Stimulated activated CD8-positive, alpha-beta memory T cell treated with anti-CD3 and anti-CD28 coated beads, Interleukin-7, amount 100 ng/mL, for 4 hours (primary cell): Measurements from ENCODE around the gene PCBP3.

ENCODE experiments used
- DNase-seq, 2 donors: peaks; one replicate each; pipeline ENCODE4 v3.0.0-alpha.2; 2020; ENCODE audit warnings: low read depth in 2 of 2

The PCBP3 gene

GRCh38 chr21:45927851-45928850 is 284.6 kb downstream of the PCBP3 start:
- DNase-seq, result no peak

- DNase-seq, result no peak
Measured at GRCh38 chr21:45929449-45929848, 285.9 kb downstream of the PCBP3 start.

- DNase-seq, result no peak
Measured at GRCh38 chr21:45930231-45930760, 286.8 kb downstream of the PCBP3 start.

GRCh38 chr21:45930792-45931191 is 287.3 kb downstream of the PCBP3 start:
- no peak for DNase-seq

GRCh38 chr21:45931397-45931969 is 288.0 kb downstream of the PCBP3 start:
- no peak for DNase-seq

GRCh38 chr21:45932922-45933502 is 289.5 kb downstream of the PCBP3 start:
- DNase-seq, result no peak

- DNase-seq, result no peak
Measured at GRCh38 chr21:45934085-45934484, 290.6 kb downstream of the PCBP3 start.

GRCh38 chr21:45934554-45934953 is 291.0 kb downstream of the PCBP3 start:
- DNase-seq, result no peak

GRCh38 chr21:45935628-45936027 is 292.1 kb downstream of the PCBP3 start:
- no peak for DNase-seq

- DNase-seq, result no peak
Measured at GRCh38 chr21:45937721-45938452, 294.4 kb downstream of the PCBP3 start.

GRCh38 chr21:45938453-45938755 is 294.9 kb downstream of the PCBP3 start:
- DNase-seq, result no peak

GRCh38 chr21:45938811-45939520 is 295.4 kb downstream of the PCBP3 start:
- DNase-seq, result no peak

GRCh38 chr21:45939521-45940045 is 296.1 kb downstream of the PCBP3 start:
- no peak for DNase-seq

- no peak for DNase-seq
Measured at GRCh38 chr21:45940091-45940490, 296.6 kb downstream of the PCBP3 start.

GRCh38 chr21:45940621-45941337 is 297.3 kb downstream of the PCBP3 start:
- no peak for DNase-seq

GRCh38 chr21:45941338-45941710 is 297.8 kb downstream of the PCBP3 start:
- DNase-seq, result no peak

- DNase-seq, result no peak
Measured at GRCh38 chr21:45941717-45942546, 298.4 kb downstream of the PCBP3 start.

- no peak for DNase-seq
Measured at GRCh38 chr21:45942755-45943629, 299.5 kb downstream of the PCBP3 start.
